ENCODE results near the gene GEMIN5.

The GEMIN5 gene

GRCh38 chr5:154873791-154874331 lies 64.2 kb downstream of the GEMIN5 start:
- in situ Hi-C loops (cut with MboI; ENCODE audit: low pct_unique_long_range_greater_than_20kb, low sequenced_read_pairs, unreplicated experiment): no loop called here
- no peak for DNase-seq (ENCODE audit: low spot score)
- no peak for TF ChIP-seq CTCF (IDR thresholded peaks at IDR 0.05; ENCODE audit: extremely low read depth, insufficient read depth, missing control alignments)

- no peak for DNase-seq (ENCODE audit: low spot score)
- TF ChIP-seq CTCF (IDR thresholded peaks at IDR 0.05; ENCODE audit: extremely low read depth, insufficient read depth, missing control alignments): no peak
- in situ Hi-C loops (cut with MboI; ENCODE audit: low pct_unique_long_range_greater_than_20kb, low sequenced_read_pairs, unreplicated experiment): no loop called here
Measured at GRCh38 chr5:154871734-154872133, 66.3 kb downstream of the GEMIN5 start.

- DNase-seq (ENCODE audit: low spot score): no peak
- in situ Hi-C loops (cut with MboI; ENCODE audit: low pct_unique_long_range_greater_than_20kb, low sequenced_read_pairs, unreplicated experiment): no loop called here
- peak; percentile 8 for TF ChIP-seq CTCF (IDR thresholded peaks at IDR 0.05; ENCODE audit: extremely low read depth, insufficient read depth, missing control alignments)
Measured at GRCh38 chr5:154868702-154869101, 69.3 kb downstream of the GEMIN5 start.

GRCh38 chr5:154866841-154867240 lies 71.2 kb downstream of the GEMIN5 start:
- no peak for DNase-seq (ENCODE audit: low spot score)
- in situ Hi-C loops (cut with MboI; ENCODE audit: low pct_unique_long_range_greater_than_20kb, low sequenced_read_pairs, unreplicated experiment): no loop called here
- no peak for TF ChIP-seq CTCF (IDR thresholded peaks at IDR 0.05; ENCODE audit: extremely low read depth, insufficient read depth, missing control alignments)

DNA sequence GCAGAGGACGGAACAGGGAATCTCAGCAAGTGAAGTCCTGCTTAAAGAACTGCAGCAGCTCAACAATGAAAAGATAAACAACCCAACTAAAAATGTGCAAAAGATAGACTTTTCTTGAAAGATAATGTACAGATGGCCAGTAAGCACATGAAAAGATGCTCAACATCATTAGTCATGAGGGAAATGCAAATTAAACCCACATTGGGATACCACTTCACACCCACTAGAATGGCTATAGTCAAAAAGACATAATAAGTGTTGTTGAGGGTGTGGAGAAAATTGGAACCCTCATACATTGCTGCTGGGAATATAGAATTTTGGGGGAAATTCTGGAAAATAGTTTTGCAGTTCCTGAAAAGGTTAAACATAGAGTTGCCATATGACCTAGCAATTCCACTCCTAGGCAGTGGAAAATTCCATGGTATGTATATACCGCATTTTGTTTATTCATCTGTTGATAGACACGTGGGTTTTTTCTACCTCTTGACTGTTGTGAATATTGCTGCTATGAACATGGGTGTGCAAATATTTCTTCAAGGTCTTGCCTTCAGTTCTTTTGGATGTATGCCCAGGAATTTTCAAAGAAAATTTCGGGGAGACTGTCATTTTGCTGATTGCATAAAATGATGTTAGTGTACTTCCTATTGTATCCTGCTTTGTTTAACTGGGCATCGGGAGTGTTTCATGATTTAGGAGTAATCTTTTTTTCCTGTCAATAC lies 72.4 kb downstream of the GEMIN5 start:
- DNase-seq (ENCODE audit: low spot score): no peak
- TF ChIP-seq CTCF (IDR thresholded peaks at IDR 0.05; ENCODE audit: extremely low read depth, insufficient read depth, missing control alignments): no peak
- in situ Hi-C loops (cut with MboI; ENCODE audit: low pct_unique_long_range_greater_than_20kb, low sequenced_read_pairs, unreplicated experiment): no loop called here

DNA sequence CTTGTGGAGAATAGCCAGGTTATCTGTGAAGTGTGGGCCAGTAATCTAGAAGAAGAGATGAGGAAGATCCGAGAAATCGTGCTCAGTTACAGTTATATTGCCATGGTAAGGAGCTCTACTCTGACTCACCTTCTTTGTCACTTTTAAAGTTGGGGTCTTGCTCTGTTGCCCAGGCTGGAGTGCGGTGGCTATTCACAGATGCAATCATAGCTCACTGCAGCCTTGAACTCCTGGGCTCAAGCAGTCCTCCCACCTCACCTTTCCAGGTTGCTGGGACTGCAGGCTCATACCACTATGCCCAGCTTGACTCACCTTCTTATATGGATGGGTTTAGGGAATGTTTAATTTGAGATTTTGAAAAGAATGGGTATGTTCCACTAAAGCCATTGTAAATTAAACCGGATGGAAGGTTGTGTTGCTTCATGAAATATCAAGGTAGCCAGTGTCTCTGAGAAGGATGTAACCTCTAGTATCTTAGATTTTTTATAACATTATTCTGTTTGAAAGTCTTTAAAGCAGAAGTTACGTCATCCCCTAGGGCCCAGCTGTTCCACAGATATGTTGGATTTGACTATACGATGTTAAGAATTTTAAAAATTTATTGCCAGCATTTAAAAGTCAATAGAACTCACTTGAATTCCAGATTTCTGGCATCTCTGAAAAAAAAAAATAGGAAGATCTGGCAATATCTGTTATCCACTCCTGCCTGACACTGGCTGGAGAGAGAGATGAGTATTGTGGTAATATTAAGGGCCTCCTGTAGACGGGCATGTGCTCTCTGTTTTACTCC lies 74.5 kb downstream of the GEMIN5 start:
- no peak for TF ChIP-seq CTCF (IDR thresholded peaks at IDR 0.05; ENCODE audit: extremely low read depth, insufficient read depth, missing control alignments)
- DNase-seq (ENCODE audit: low spot score): no peak
- in situ Hi-C loops (cut with MboI; ENCODE audit: low pct_unique_long_range_greater_than_20kb, low sequenced_read_pairs, unreplicated experiment): no loop called here

Data from GM13977 (cell line).